GM12878 (cell line): ENCODE measurements around the gene SLCO3A1. TPM values are rescaled to one million over a fixed set of nuclear protein-coding genes. Genes with fewer than 3 reads are reported as not detected.

Experiments
- ATAC-seq: fragments of 200-7000 bp; cut with Tn5 transposase; 3 replicates; pipeline ENCODE4 v1.9.1; 2020; ENCODE audit warnings: mild to moderate bottlenecking, moderate library complexity
- BruUV-seq: library from RNA; stranded (reverse); fragments of 400-500 nt; replicated peaks from 2 replicates; lab custom pipeline; 2021; lab: Mats Ljungman, UMichigan
- CTCF ChIA-PET: fragments of 300-600 bp; sonication (Branson Sonifier 250); formaldehyde crosslinking; extraction: SDS; loops from one replicate; lab custom pipeline; 2021; ENCODE audit warnings: inconsistent platforms; lab: Yijun Ruan, JAX
- POLR2A ChIA-PET: fragments of 350-600 bp; formaldehyde crosslinking; extraction: SDS; loops from one replicate; lab custom pipeline; 2021; ENCODE audit warnings: inconsistent platforms; lab: Charles Lee
- RAD21 ChIA-PET: fragments of 300-600 bp; sonication (Branson Sonifier 250); formaldehyde crosslinking; loops from one replicate; lab custom pipeline; 2023; ENCODE audit warnings: antibody characterized with exemption; ENCODE audit not compliant: unreplicated experiment; lab: Charles Lee
- SMC1A ChIA-PET: fragments of 300-600 bp; sonication (Branson Sonifier 250); formaldehyde crosslinking; loops from one replicate; lab custom pipeline; 2023; ENCODE audit not compliant: unreplicated experiment, uncharacterized antibody; lab: Charles Lee
- DNase-seq: peaks from one replicate; pipeline ENCODE4 v3.0.0-alpha.2; 2011; ENCODE audit warnings: low read depth, low spot score
- FAIRE-seq: peaks from 3 replicates; lab custom pipeline; 2011; peaks lifted over from hg19 to GRCh38; lab: Jason Lieb, UNC
- H2AFZ ChIP-seq: 2 replicates; pipeline ENCODE4 v1.6.0; 2011; ENCODE audit warnings: low read depth, low read length, control low read depth; ENCODE audit not compliant: control insufficient read depth
- H3K27ac ChIP-seq: 2 replicates; pipeline ENCODE4 v1.5.1; 2011; ENCODE audit warnings: control low read depth; ENCODE audit not compliant: control insufficient read depth, insufficient read depth
- H3K27me3 ChIP-seq, 2 experiments: replicated peaks in 1 of 2; 2 replicates each; pipeline versions ENCODE4 v1.6.0 to v1.6.1; 2011; ENCODE audit warnings: low read length in 1 of 2; ENCODE audit not compliant: control insufficient read depth in 2 of 2, insufficient read depth in 2 of 2
- H3K36me3 ChIP-seq, 2 experiments: 2 replicates each; pipeline ENCODE4 v1.5.1; 2011; ENCODE audit warnings: low read length in 1 of 2; ENCODE audit not compliant: control insufficient read depth in 2 of 2, insufficient read depth in 2 of 2
- H3K4me1 ChIP-seq: 2 replicates; pipeline ENCODE4 v1.6.1; 2011; ENCODE audit warnings: mild to moderate bottlenecking, low read length, moderate library complexity, mixed read lengths; ENCODE audit not compliant: control insufficient read depth, insufficient read depth
- H3K4me2 ChIP-seq: 2 replicates; pipeline ENCODE4 v1.6.0; 2011; ENCODE audit warnings: control low read depth; ENCODE audit not compliant: control insufficient read depth, insufficient read depth
- H3K4me3 ChIP-seq: fragments of 200-600 bp; sonication (generic); 2 replicates; pipeline ENCODE4 v1.5.1; 2016
- H3K79me2 ChIP-seq: 2 replicates; pipeline ENCODE4 v1.6.0; 2011; ENCODE audit warnings: low read length; ENCODE audit not compliant: control insufficient read depth, insufficient read depth
- H3K9ac ChIP-seq: 2 replicates; pipeline ENCODE4 v1.8.0; 2011; ENCODE audit warnings: low read length, control low read depth, mixed read lengths; ENCODE audit not compliant: control insufficient read depth, insufficient read depth
- H3K9me3 ChIP-seq: replicated peaks from 3 replicates; pipeline ENCODE4 v1.5.1; 2011; ENCODE audit warnings: mild to moderate bottlenecking, low read length; ENCODE audit not compliant: control insufficient read depth, insufficient read depth
- H4K20me1 ChIP-seq: 2 replicates; pipeline ENCODE4 v1.6.0; 2011; ENCODE audit not compliant: control insufficient read depth, insufficient read depth
- CEBPB ChIP-seq, 2 experiments: fragments of 150-350 bp in 1 of 2; IDR thresholded peaks; 2 replicates each; pipeline ENCODE4 v1.6.1; 2012 to 2014; ENCODE audit warnings: low read depth in 2 of 2, low read length in 2 of 2, borderline replicate concordance in 1 of 2, inconsistent platforms in 1 of 2
- CHD1 ChIP-seq: IDR thresholded peaks from 2 replicates; pipeline ENCODE4 v1.6.1; 2012; ENCODE audit warnings: low read depth, low read length, improper control_type of control experiment
- IKZF2 ChIP-seq, 2 experiments: fragments of 450-650 bp; IDR thresholded peaks; 2 replicates each; pipeline ENCODE4 v1.6.1; 2017; ENCODE audit warnings: mild to moderate bottlenecking in 2 of 2, moderate library complexity in 2 of 2
- SP1 ChIP-seq: IDR thresholded peaks from one replicate; pipeline ENCODE4 v1.6.1; 2011; ENCODE audit warnings: low read depth, low read length
- YY1 ChIP-seq: IDR thresholded peaks from 2 replicates; pipeline ENCODE4 v1.6.1; 2011; ENCODE audit warnings: low read depth, mild to moderate bottlenecking, low read length
- ZBTB40 ChIP-seq: fragments of 450-650 bp; IDR thresholded peaks from 2 replicates; pipeline ENCODE4 v1.6.1; 2016; ENCODE audit warnings: mild to moderate bottlenecking, moderate library complexity, borderline replicate concordance
- ZNF24 ChIP-seq: fragments of 450-650 bp; IDR thresholded peaks from 2 replicates; pipeline ENCODE4 v1.6.1; 2017; ENCODE audit warnings: antibody characterized with exemption, mild to moderate bottlenecking
- WGBS: methylation state at CpG from one replicate; pipeline ENCODE4 v1.1.6; 2016; ENCODE audit warnings: low lambda C conversion rate; ENCODE audit not compliant: insufficient replicate concordance, insufficient coverage; ENCODE audit errors: missing lambda C conversion rate; 5-methylcytosine and 5-hydroxymethylcytosine counted together
- in situ Hi-C: fragments of 300-500 bp; cut with MboI; formaldehyde crosslinking; loops from 9 replicates; pipeline ENCODE4 v1.14.3; 2018; ENCODE audit warnings: mixed read lengths
- intact Hi-C: fragments of 100-400 bp; cut with micrococcal nuclease; formaldehyde crosslinking; loops from one replicate; pipeline ENCODE4 v1.14.2; 2022; ENCODE audit not compliant: unreplicated experiment
- polyA plus RNA-seq, 11 experiments: library from polyadenylated mRNA; depleted of rRNA in 4 of 11; unstranded in 6 of 11; stranded (reverse) in 5 of 11; fragments of >200 nt; fragmentation: Nextera tagmentation in 4 of 11; fragmentation: Illumina TruSeq in 1 of 11; extraction: Ambion mirVana in 4 of 11; extraction: Trizol in 1 of 11; gene quantifications; 1 replicate in 1 of 11; 2 replicates in 10 of 11; pipeline versions ENCODE4 v1.2.1 to v1.2.3, GENCODE V29; 2011 to 2016; ENCODE audit warnings: inconsistent platforms in 2 of 11, missing spikeins in 2 of 11, low read depth in 1 of 11
- total RNA-seq, 4 experiments: library from RNA; depleted of rRNA in 3 of 4; stranded (reverse); fragments of >200 nt in 3 of 4; fragmentation: Illumina TruSeq in 1 of 4; extraction: Trizol in 1 of 4; gene quantifications; 2 replicates each; pipeline versions ENCODE4 v1.2.1 to v1.2.3, GENCODE V29; 2013 to 2021

The SLCO3A1 gene
- total and polyA plus RNA-seq, 10 of the 15 experiments (the other 5 are each of a cell fraction or from before 2014, with no cell fraction given), result 0.05 to 5.9 (median 0.31) TPM

- no peaks in the 10 kb centered on the region for H3K9me3 ChIP-seq
- no peak for ATAC-seq
- TF ChIP-seq CHD1 (no peak), ZBTB40 (peak; percentile 68)
- intact Hi-C loops (no loop called here), in situ Hi-C loops (no loop called here)
- no peak overlapping the region for H3K4me2 ChIP-seq
- SMC1A ChIA-PET, result no interaction called here
- no TSS peak for BruUV-seq
- DNase-seq, result no peak
- CTCF ChIA-PET, result no interaction called here
- H3K4me1 ChIP-seq, result no peaks in the 10 kb centered on the region
- no peak overlapping the region for H3K27ac ChIP-seq
- 0% methylated on average over 2 of the region's 2 CpGs for WGBS
- RAD21 ChIA-PET, result no interaction called here
- no peak overlapping the region for H3K9ac ChIP-seq
- POLR2A ChIA-PET, result no interaction called here
- no peaks in the 10 kb centered on the region for H3K27me3 ChIP-seq
- no peak for FAIRE-seq
- H3K4me3 ChIP-seq, result no peak overlapping the region
- H4K20me1 ChIP-seq, result no peaks in the 10 kb centered on the region
- H3K36me3 ChIP-seq, result no peaks in the 10 kb centered on the region
- H3K79me2 ChIP-seq, result no peaks in the 10 kb centered on the region
- H2AFZ ChIP-seq, result no peak overlapping the region
Measured at GRCh38 chr15:91909111-91909510, 55.6 kb downstream of the SLCO3A1 start.

GRCh38 chr15:91909574-91909973 is 56.1 kb downstream of the SLCO3A1 start:
- ChIA-PET RAD21 (no interaction called here), CTCF (no interaction called here), SMC1A (no interaction called here), POLR2A (no interaction called here)
- H4K20me1 ChIP-seq, result no peaks in the 10 kb centered on the region
- WGBS, result 34% methylated on average over 7 of the region's 7 CpGs
- no peaks in the 10 kb centered on the region for H3K79me2 ChIP-seq
- in situ Hi-C loops (no loop called here), intact Hi-C loops (no loop called here)
- no peaks in the 10 kb centered on the region for H3K9me3 ChIP-seq
- no peak overlapping the region for H3K27ac ChIP-seq
- H3K4me2 ChIP-seq, result no peak overlapping the region
- H3K4me1 ChIP-seq, result no peaks in the 10 kb centered on the region
- no TSS peak for BruUV-seq
- no peak overlapping the region for H2AFZ ChIP-seq
- DNase-seq, result no peak
- H3K36me3 ChIP-seq, result no peaks in the 10 kb centered on the region
- H3K4me3 ChIP-seq, result no peak overlapping the region
- H3K27me3 ChIP-seq, result no peaks in the 10 kb centered on the region
- ATAC-seq, result no peak
- TF ChIP-seq ZNF24 (no peak), CEBPB (IDR thresholded peaks at IDR 0.05; ENCODE audit: borderline replicate concordance in 1 of 2, low read depth in 2 of 2, low read length in 2 of 2) (no peak), YY1 (no peak), IKZF2 (IDR thresholded peaks at IDR 0.05) (no peak), SP1 (no peak)
- H3K9ac ChIP-seq, result no peak overlapping the region
- FAIRE-seq, result no peak
